Adrenal gland (tissue), 12 donors: ENCODE measurements around the gene SOBP. TPM values are rescaled to one million over a fixed set of nuclear protein-coding genes. Genes with fewer than 3 reads are reported as not detected.

Source experiments
- DNase-seq, 7 donors: peaks; one replicate each; pipeline ENCODE4 v3.0.0-alpha.2; 2019 to 2020
- H3K27ac ChIP-seq, 5 donors: fragments of 200-600 bp; sonication (generic) in 4 of 5; 1 replicate in 3 of 5; 2 replicates in 2 of 5; pipeline versions ENCODE4 v1.5.1 to v1.8.0; 2016 to 2020; ENCODE audit warnings: mild to moderate bottlenecking in 1 of 5
- H3K27me3 ChIP-seq: fragments of 200-600 bp; 2 replicates; pipeline ENCODE4 v1.8.0; 2021
- H3K36me3 ChIP-seq, 2 donors: fragments of 200-600 bp; replicated peaks in 1 of 2; 1 replicate in 1 of 2; 2 replicates in 1 of 2; pipeline versions ENCODE4 v1.5.1 to v1.8.0; 2018 to 2022
- H3K4me1 ChIP-seq, 2 donors: fragments of 200-600 bp; replicated peaks in 1 of 2; 1 replicate in 1 of 2; 2 replicates in 1 of 2; pipeline versions ENCODE4 v1.5.1 to v1.8.0; 2018 to 2021
- H3K4me3 ChIP-seq, 4 donors: fragments of 200-600 bp; sonication (generic) in 3 of 4; one replicate each; pipeline ENCODE4 v1.5.1; 2016 to 2018
- H3K9me3 ChIP-seq, 3 donors: fragments of 200-600 bp; sonication (generic) in 1 of 3; replicated peaks in 1 of 3; 1 replicate in 2 of 3; 2 replicates in 1 of 3; pipeline versions ENCODE4 v1.5.1 to v1.8.0; 2016 to 2021
- POLR2A ChIP-seq, 2 donors: fragments of 450-650 bp; IDR thresholded peaks; one replicate each; pipeline ENCODE4 v1.6.1; 2017; ENCODE audit warnings: antibody characterized with exemption in 2 of 2, mild to moderate bottlenecking in 2 of 2, moderate library complexity in 1 of 2
- WGBS, 4 donors: extraction: QIAGEN DNeasy Blood & Tissue Kit in 2 of 4; methylation state at CpG; one replicate each; pipeline versions ENCODE4 v1.1.5 to v1.1.7; 2013 to 2017; 5-methylcytosine and 5-hydroxymethylcytosine counted together
- intact Hi-C, 2 donors: fragments of 100-400 bp; cut with DNase I; formaldehyde crosslinking; loops; one replicate each; pipeline versions ENCODE4 v1.14.1 to v1.15.0; 2022 to 2023
- polyA plus RNA-seq, 3 donors: library from polyadenylated mRNA; stranded (reverse); fragments of 200-250 nt in 2 of 3; fragments of 350-450 nt in 1 of 3; fragmentation: Illumina TruSeq in 1 of 3; extraction: RNeasy Lipid Tissue Mini Kit (QIAGEN cat#74804) in 1 of 3; gene quantifications; one replicate each; pipeline ENCODE4 v1.2.3, GENCODE V29; 2013 to 2014
- total RNA-seq, 9 donors: library from RNA; depleted of rRNA in 4 of 9; stranded (reverse); fragments of >200 nt in 4 of 9; fragments of 120-200 nt in 1 of 9; fragmentation: NEBNext Ultra II Directional in 1 of 9; extraction: Animal tissue kit (Norgen Biotek cat#: 25700) in 1 of 9; gene quantifications; one replicate each; pipeline versions ENCODE4 v1.1.0 to v1.2.4, GENCODE V29; 2013 to 2023
- TF ChIP-seq, protein P1 (sequence below), 6 experiments: fragments of 450-650 bp in 4 of 6; fragments of 200-600 bp in 2 of 6; sonication (generic) in 1 of 6; IDR thresholded peaks; 1 replicate in 5 of 6; 2 replicates in 1 of 6; pipeline versions ENCODE4 v1.5.1 to v1.8.0; 2016 to 2021; ENCODE audit warnings: antibody characterized with exemption in 6 of 6, mild to moderate bottlenecking in 2 of 6, moderate library complexity in 1 of 6
- donor health status: healthy with polysubstance abuse.
- donor health status: Bipolar disorder and iron deficiency.
- donor health status: DM: yes; HTN: yes; CAD: no.
- donor health status: DM: no; HTN: no; CAD: no.
- donor health status: DM: no; HTN: no; CAD: no.
- donor health status: DM: yes; HTN: yes; CAD: no.

The SOBP gene
- total and polyA plus RNA-seq, 12 donors, result 5.6 to 25.6 (median 12.5) TPM

DNA sequence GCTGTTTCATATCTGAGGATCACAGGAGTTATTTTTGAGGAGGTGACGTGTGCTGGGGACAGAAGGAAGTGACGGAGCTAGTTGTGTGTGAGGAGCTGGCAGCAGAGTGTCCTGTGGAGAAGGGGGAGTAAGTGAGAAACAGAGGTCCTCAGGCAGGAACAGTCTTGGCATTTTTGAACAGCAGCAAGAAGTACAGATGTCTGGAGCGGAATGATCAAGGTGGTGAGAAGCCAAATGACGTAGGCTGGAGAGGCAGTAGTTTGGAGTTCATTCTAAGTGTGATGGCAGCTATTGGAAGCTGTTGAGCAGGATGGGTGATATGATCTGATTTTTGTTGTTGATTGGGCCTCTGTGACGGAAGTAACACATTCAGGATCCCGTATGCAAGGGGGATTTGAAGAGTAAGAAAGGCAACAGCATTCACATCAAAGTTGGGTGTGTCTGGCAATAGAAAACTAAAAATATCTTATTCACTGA, 52.3 kb downstream of the SOBP start:
- no peak for TF ChIP-seq POLR2A (IDR thresholded peaks at IDR 0.05)
- TF ChIP-seq, protein P1, sequence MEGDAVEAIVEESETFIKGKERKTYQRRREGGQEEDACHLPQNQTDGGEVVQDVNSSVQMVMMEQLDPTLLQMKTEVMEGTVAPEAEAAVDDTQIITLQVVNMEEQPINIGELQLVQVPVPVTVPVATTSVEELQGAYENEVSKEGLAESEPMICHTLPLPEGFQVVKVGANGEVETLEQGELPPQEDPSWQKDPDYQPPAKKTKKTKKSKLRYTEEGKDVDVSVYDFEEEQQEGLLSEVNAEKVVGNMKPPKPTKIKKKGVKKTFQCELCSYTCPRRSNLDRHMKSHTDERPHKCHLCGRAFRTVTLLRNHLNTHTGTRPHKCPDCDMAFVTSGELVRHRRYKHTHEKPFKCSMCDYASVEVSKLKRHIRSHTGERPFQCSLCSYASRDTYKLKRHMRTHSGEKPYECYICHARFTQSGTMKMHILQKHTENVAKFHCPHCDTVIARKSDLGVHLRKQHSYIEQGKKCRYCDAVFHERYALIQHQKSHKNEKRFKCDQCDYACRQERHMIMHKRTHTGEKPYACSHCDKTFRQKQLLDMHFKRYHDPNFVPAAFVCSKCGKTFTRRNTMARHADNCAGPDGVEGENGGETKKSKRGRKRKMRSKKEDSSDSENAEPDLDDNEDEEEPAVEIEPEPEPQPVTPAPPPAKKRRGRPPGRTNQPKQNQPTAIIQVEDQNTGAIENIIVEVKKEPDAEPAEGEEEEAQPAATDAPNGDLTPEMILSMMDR (IDR thresholded peaks at IDR 0.05), result no peak
- Histone ChIP-seq H3K4me1 (no peaks in the 10 kb centered on the region), H3K4me3 (no peak overlapping the region)

DNA sequence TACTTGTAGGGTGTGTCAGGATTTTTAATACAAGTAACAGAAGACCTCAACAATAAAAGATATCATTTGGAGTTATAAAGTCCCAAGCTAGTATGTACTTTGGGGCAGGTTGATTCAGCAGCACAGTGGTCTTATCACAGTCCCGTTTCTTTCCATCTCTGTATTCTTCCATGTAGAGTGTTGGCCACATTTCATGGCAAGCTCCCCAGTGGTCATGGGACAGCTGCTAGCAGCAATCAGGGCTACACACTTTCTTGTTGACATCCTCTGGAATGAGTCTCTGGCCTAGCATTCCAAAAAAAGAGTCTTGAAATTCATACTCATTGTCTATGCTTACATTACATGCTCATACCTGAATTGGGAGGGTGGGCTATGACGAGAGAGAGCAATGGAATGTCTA, 53.2 kb downstream of the SOBP start:
- Histone ChIP-seq H3K27me3 (no peaks in the 10 kb centered on the region), H3K4me3 (no peak overlapping the region), H3K9me3 (no peaks in the 10 kb centered on the region), H3K27ac (no peak overlapping the region), H3K4me1 (no peaks in the 10 kb centered on the region), H3K36me3 (no peaks in the 10 kb centered on the region)
- no peak for TF ChIP-seq POLR2A (IDR thresholded peaks at IDR 0.05)
- TF ChIP-seq, protein P1 (IDR thresholded peaks at IDR 0.05), result no peak
- 90 to 92% (median 91%) methylated on average over 2 of the region's 2 CpGs for WGBS, 4 donors
- intact Hi-C loops, result no loop called here
- no peak for DNase-seq

More for the DNA sequence above, 52.3 kb downstream of the SOBP start:
- DNase-seq, result no peak
- intact Hi-C loops, result no loop called here
- Histone ChIP-seq H3K27me3 (no peaks in the 10 kb centered on the region), H3K9me3 (no peaks in the 10 kb centered on the region), H3K27ac (no peak overlapping the region), H3K36me3 (no peaks in the 10 kb centered on the region)
- WGBS, 4 donors, result 91 to 96% (median 95%) methylated on average over 6 of the region's 6 CpGs

DNA sequence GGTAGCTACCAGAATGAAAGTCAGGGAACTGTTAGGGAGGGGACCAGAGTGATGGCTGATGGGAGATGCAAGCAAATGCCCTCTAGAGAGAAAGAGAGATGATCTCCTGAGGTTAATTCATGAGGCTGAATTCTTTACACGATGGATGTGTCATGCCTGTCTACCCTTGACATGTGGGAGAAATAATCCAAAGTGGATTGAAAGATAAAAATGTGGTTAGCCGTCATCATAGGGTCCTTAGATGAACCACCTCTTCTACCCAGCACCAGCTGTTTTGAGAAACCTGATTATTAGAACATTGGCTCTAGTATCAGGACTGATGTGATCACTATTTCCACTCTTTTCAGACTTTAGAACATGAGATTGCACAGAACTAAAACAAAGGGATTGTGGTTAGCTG, 53.6 kb downstream of the SOBP start:
- no peak for DNase-seq
- no peaks in the 10 kb centered on the region for H3K9me3 ChIP-seq
- intact Hi-C loops, result no loop called here
- H3K4me1 ChIP-seq, result no peaks in the 10 kb centered on the region
- no peaks in the 10 kb centered on the region for H3K27me3 ChIP-seq
- H3K27ac ChIP-seq, result no peak overlapping the region
- WGBS, 4 donors, result 85 to 97% (median 92%) methylated on average over 2 of the region's 2 CpGs
- H3K36me3 ChIP-seq, result no peaks in the 10 kb centered on the region
- no peak overlapping the region for H3K4me3 ChIP-seq
- TF ChIP-seq POLR2A (IDR thresholded peaks at IDR 0.05), result no peak
- TF ChIP-seq, protein P1 (IDR thresholded peaks at IDR 0.05), result no peak

DNA sequence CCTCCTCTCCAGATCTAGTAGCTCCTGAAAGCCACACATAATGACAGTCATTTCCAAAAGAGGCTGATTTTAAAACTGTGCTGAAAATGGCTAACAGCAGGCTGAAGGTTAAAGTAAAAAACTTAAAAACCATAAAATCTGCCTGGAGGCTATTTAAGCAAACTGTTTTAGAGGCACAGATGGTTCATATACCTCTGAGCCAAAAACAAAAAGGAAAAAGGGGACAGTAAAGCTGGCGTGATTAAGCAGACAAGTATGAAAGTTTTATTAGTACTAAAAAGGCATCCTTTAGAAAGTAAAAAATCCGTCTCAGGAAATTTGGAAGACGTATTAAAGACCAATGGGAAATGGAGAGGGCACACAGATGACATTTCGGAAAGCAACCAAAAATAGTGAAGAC, 55.8 kb downstream of the SOBP start:
- 90 to 93% (median 91%) methylated on average over 4 of the region's 4 CpGs for WGBS, 4 donors
- Histone ChIP-seq H3K27me3 (no peaks in the 10 kb centered on the region), H3K9me3 (no peaks in the 10 kb centered on the region), H3K4me1 (no peaks in the 10 kb centered on the region), H3K4me3 (no peak overlapping the region), H3K36me3 (no peaks in the 10 kb centered on the region), H3K27ac (no peak overlapping the region)
- intact Hi-C loops, result no loop called here
- no peak for DNase-seq
- TF ChIP-seq POLR2A (IDR thresholded peaks at IDR 0.05), result no peak

DNA sequence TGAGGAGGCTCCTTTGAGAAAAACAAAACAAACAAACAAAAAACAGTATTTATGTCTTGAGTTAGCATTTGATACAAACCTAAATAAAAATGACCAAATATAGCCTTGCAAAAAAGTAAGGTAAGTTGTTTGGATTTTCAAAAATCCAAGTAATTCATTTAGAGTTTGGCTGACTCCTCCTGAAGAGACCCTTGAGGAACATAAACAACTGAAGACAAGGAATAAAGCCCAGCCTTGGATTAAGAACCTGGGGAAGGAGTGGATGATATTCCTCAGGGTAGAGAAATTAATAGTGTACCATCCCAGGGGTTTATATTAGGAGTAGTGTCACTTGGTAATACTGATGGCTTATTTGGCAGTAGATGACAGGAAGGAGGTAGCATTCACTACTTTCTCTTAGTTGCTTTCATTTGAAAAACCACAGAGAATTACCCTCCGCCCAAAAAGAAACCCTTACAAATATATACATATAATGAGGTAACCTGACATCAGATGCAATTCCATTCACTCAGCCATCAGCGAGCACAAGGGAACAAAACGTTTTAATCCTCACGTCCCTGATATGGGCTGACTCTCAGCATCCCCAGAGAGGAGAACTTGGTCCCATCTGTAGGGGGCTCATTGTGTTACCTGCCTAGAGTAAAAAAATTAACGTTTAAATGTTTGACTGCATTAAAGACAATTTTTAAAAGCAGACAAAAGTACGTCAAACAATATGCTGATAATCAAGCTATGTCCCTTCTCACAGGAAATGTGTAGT, 57.0 kb downstream of the SOBP start:
- no peaks in the 10 kb centered on the region for H3K4me1 ChIP-seq
- intact Hi-C loops, result no loop called here
- TF ChIP-seq POLR2A (IDR thresholded peaks at IDR 0.05), result no peak
- TF ChIP-seq, protein P1 (IDR thresholded peaks at IDR 0.05), result no peak
- H3K9me3 ChIP-seq, result no peaks in the 10 kb centered on the region
- DNase-seq, result no peak
- H3K27me3 ChIP-seq, result no peaks in the 10 kb centered on the region
- no peaks in the 10 kb centered on the region for H3K36me3 ChIP-seq
- H3K4me3 ChIP-seq, result no peak overlapping the region
- no peak overlapping the region for H3K27ac ChIP-seq
- WGBS, 4 donors, result 78 to 86% (median 84%) methylated on average over 6 of the region's 6 CpGs
